OCI-LY1 (cell line): ENCODE results near the gene AGBL3.
A peak's percentile ranks its signal among the peaks of the same experiment; 100 is the strongest.

Experiments used
- H2AFZ ChIP-seq: fragments of 200-600 bp; sonication (generic), shearing (Covaris generic); 2 replicates; pipeline ENCODE4 v1.6.0; 2014; ENCODE audit warnings: antibody characterized with exemption, mild to moderate bottlenecking, low read length
- H3F3A ChIP-seq: fragments of 200-600 bp; sonication (generic), shearing (Covaris generic); 2 replicates; pipeline ENCODE4 v1.6.0; 2014; ENCODE audit warnings: mild to moderate bottlenecking, antibody characterized with exemption, low read length, moderate library complexity; ENCODE audit not compliant: insufficient read depth
- H3K27ac ChIP-seq: fragments of 200-600 bp; sonication (generic); 2 replicates; pipeline ENCODE4 v1.5.1; 2014; ENCODE audit warnings: low read length, mixed run types, mild to moderate bottlenecking, low read depth; ENCODE audit not compliant: poor library complexity, severe bottlenecking
- H3K27me3 ChIP-seq: fragments of 200-600 bp; sonication (generic); 2 replicates; pipeline ENCODE4 v1.6.0; 2014; ENCODE audit warnings: antibody characterized with exemption, mild to moderate bottlenecking, low read length, moderate library complexity; ENCODE audit not compliant: insufficient read depth
- H3K36me3 ChIP-seq: fragments of 200-600 bp; sonication (generic); 2 replicates; pipeline ENCODE4 v1.6.1; 2014; ENCODE audit warnings: mild to moderate bottlenecking, antibody characterized with exemption, low read length, moderate library complexity, mixed read lengths; ENCODE audit not compliant: insufficient read depth
- H3K4me1 ChIP-seq: fragments of 200-600 bp; sonication (generic); 2 replicates; pipeline ENCODE4 v1.5.1; 2014; ENCODE audit warnings: mild to moderate bottlenecking, low read length, moderate library complexity; ENCODE audit not compliant: insufficient read depth, severe bottlenecking
- H3K4me2 ChIP-seq: fragments of 200-600 bp; sonication (generic), shearing (Covaris generic); 2 replicates; pipeline ENCODE4 v1.6.1; 2014; ENCODE audit warnings: low read length
- H3K4me3 ChIP-seq: fragments of 200-600 bp; sonication (generic); 2 replicates; pipeline ENCODE4 v1.5.1; 2014; ENCODE audit warnings: low read length, low read depth, mild to moderate bottlenecking, mixed read lengths; ENCODE audit not compliant: poor library complexity, severe bottlenecking
- H3K79me2 ChIP-seq: fragments of 200-600 bp; shearing (Covaris generic); 2 replicates; pipeline ENCODE4 v1.6.1; 2016; ENCODE audit warnings: mixed run types, low read length, mixed read lengths; ENCODE audit not compliant: insufficient read depth
- H3K9ac ChIP-seq: fragments of 200-600 bp; sonication (generic), shearing (Covaris generic); 2 replicates; pipeline ENCODE4 v1.6.1; 2014; ENCODE audit warnings: mild to moderate bottlenecking, low read length, mixed read lengths
- H3K9me2 ChIP-seq: fragments of 200-600 bp; sonication (generic), shearing (Covaris generic); 2 replicates; pipeline ENCODE4 v1.6.1; 2014; ENCODE audit warnings: low read depth, mild to moderate bottlenecking, low read length, mixed read lengths
- H3K9me3 ChIP-seq: fragments of 200-600 bp; shearing (Covaris generic); 2 replicates; pipeline ENCODE4 v1.6.1; 2014; ENCODE audit warnings: low read length, mixed read lengths
- H4K20me1 ChIP-seq: fragments of 200-600 bp; sonication (generic), shearing (Covaris generic); 2 replicates; pipeline ENCODE4 v1.6.0; 2016; ENCODE audit warnings: mild to moderate bottlenecking, low read length; ENCODE audit not compliant: insufficient read depth
- CTCF ChIP-seq: fragments of 200-600 bp; sonication (generic), shearing (Covaris generic); IDR thresholded peaks from 2 replicates; pipeline ENCODE4 v1.5.1; 2017; ENCODE audit warnings: mild to moderate bottlenecking, antibody characterized with exemption, low read length, moderate library complexity, mixed read lengths
- EZH2 ChIP-seq: fragments of 200-600 bp; sonication (generic), shearing (Covaris generic); IDR thresholded peaks from 2 replicates; pipeline ENCODE4 v1.8.0; 2017; ENCODE audit warnings: borderline replicate concordance, mixed run types, mild to moderate bottlenecking, antibody characterized with exemption, low read length, moderate library complexity, mixed read lengths

AGBL3 gene

GRCh38 chr7:135167365-135167917, 181.1 kb downstream of the AGBL3 start:
- H3K9ac ChIP-seq = no peak overlapping the region
- H2AFZ ChIP-seq = no peak overlapping the region
- no peak for TF ChIP-seq EZH2
- no peak for TF ChIP-seq CTCF
- H3K36me3 ChIP-seq = peaks cover 64% of the 10 kb centered on the region
- H3K27ac ChIP-seq = no peak overlapping the region
- H3K9me2 ChIP-seq = no peaks in the 10 kb centered on the region
- no peak overlapping the region for H3K4me3 ChIP-seq
- no peaks in the 10 kb centered on the region for H3K27me3 ChIP-seq
- H4K20me1 ChIP-seq = no peaks in the 10 kb centered on the region
- H3K9me3 ChIP-seq = 0 out of 2 replicates have a peak, but pooled peaks cover 2% of the 10 kb centered on the region
- H3K4me1 ChIP-seq = peaks cover 33% of the 10 kb centered on the region
- no peak overlapping the region for H3K4me2 ChIP-seq
- no peaks in the 10 kb centered on the region for H3F3A ChIP-seq
- H3K79me2 ChIP-seq = no peaks in the 10 kb centered on the region

GRCh38 chr7:135168001-135168400, 181.7 kb downstream of the AGBL3 start:
- no peaks in the 10 kb centered on the region for H3K27me3 ChIP-seq
- no peak for TF ChIP-seq EZH2
- no peak for TF ChIP-seq CTCF
- H3K4me2 ChIP-seq = peak overlapping the region; percentile 91; the same call in 1 of the 2 replicates
- H3K27ac ChIP-seq = peak overlapping the region; percentile 92
- H3K9me3 ChIP-seq = no peaks in the 10 kb centered on the region
- H3K36me3 ChIP-seq = peaks cover 58% of the 10 kb centered on the region
- H3K4me1 ChIP-seq = peaks cover 34% of the 10 kb centered on the region
- no peaks in the 10 kb centered on the region for H3K79me2 ChIP-seq
- no peak overlapping the region for H3K9ac ChIP-seq
- H2AFZ ChIP-seq = no peak overlapping the region
- peak overlapping the region; percentile 91 for H3K4me3 ChIP-seq
- H3F3A ChIP-seq = no peaks in the 10 kb centered on the region
- no peaks in the 10 kb centered on the region for H3K9me2 ChIP-seq
- no peaks in the 10 kb centered on the region for H4K20me1 ChIP-seq

- peaks cover 34% of the 10 kb centered on the region for H3K4me1 ChIP-seq
- peak overlapping the region; percentile 91 for H3K4me3 ChIP-seq
- peak overlapping the region; percentile 16; the same call in 1 of the 2 replicates for H3K9ac ChIP-seq
- no peaks in the 10 kb centered on the region for H3K27me3 ChIP-seq
- H3F3A ChIP-seq = no peaks in the 10 kb centered on the region
- H3K4me2 ChIP-seq = peak overlapping the region; percentile 91
- no peaks in the 10 kb centered on the region for H3K9me2 ChIP-seq
- TF ChIP-seq CTCF = no peak
- TF ChIP-seq EZH2 = no peak
- H3K79me2 ChIP-seq = no peaks in the 10 kb centered on the region
- H4K20me1 ChIP-seq = no peaks in the 10 kb centered on the region
- H3K27ac ChIP-seq = peak overlapping the region; percentile 92
- H3K9me3 ChIP-seq = no peaks in the 10 kb centered on the region
- H2AFZ ChIP-seq = no peak overlapping the region
- peaks cover 53% of the 10 kb centered on the region for H3K36me3 ChIP-seq
Measured at GRCh38 chr7:135168489-135169140, 182.3 kb downstream of the AGBL3 start.
